KMS-11 (cell line): Measurements from ENCODE around the gene MED9.

Source experiments
- H2AFZ ChIP-seq: fragments of 200-600 bp; sonication (generic); 2 replicates; pipeline ENCODE4 v1.6.1; 2016; ENCODE audit warnings: antibody characterized with exemption, mixed run types, low read depth
- H3K27ac ChIP-seq: fragments of 200-600 bp; sonication (generic); 2 replicates; pipeline ENCODE4 v1.6.1; 2016; ENCODE audit warnings: mild to moderate bottlenecking, mixed run types
- H3K27me3 ChIP-seq: fragments of 200-600 bp; sonication (generic); 2 replicates; pipeline ENCODE4 v1.6.1; 2017; ENCODE audit warnings: mild to moderate bottlenecking, low read depth, mixed run types, moderate library complexity; ENCODE audit not compliant: insufficient read depth
- H3K36me3 ChIP-seq: fragments of 200-600 bp; sonication (generic); 2 replicates; pipeline ENCODE4 v1.6.1; 2017; ENCODE audit warnings: mild to moderate bottlenecking, mixed run types; ENCODE audit not compliant: insufficient read depth
- H3K4me1 ChIP-seq: fragments of 200-600 bp; sonication (generic); 2 replicates; pipeline ENCODE4 v1.6.1; 2016; ENCODE audit warnings: mild to moderate bottlenecking, low read depth, mixed run types; ENCODE audit not compliant: poor library complexity, severe bottlenecking
- H3K4me2 ChIP-seq: fragments of 200-600 bp; sonication (generic); 2 replicates; pipeline ENCODE4 v1.7.0; 2016; ENCODE audit warnings: mild to moderate bottlenecking, mixed run types
- H3K4me3 ChIP-seq: fragments of 200-600 bp; sonication (generic); IDR thresholded peaks from 2 replicates; pipeline ENCODE4 v1.6.1; 2017; ENCODE audit warnings: low read depth, low read length, mixed read lengths; ENCODE audit not compliant: insufficient read depth
- H3K79me2 ChIP-seq: fragments of 200-600 bp; sonication (generic); 2 replicates; pipeline ENCODE4 v1.6.1; 2016; ENCODE audit warnings: low read depth, mixed run types; ENCODE audit not compliant: insufficient read depth
- H3K9ac ChIP-seq: fragments of 200-600 bp; sonication (generic); 2 replicates; pipeline ENCODE4 v1.6.1; 2016; ENCODE audit warnings: mild to moderate bottlenecking, mixed run types
- H4K20me1 ChIP-seq: fragments of 200-600 bp; sonication (generic); 2 replicates; pipeline ENCODE4 v1.6.1; 2016; ENCODE audit warnings: mild to moderate bottlenecking, mixed run types; ENCODE audit not compliant: insufficient read depth
- TF ChIP-seq, protein P1 (sequence below): fragments of 200-600 bp; sonication (generic); conservative IDR thresholded peaks from 2 replicates; pipeline ENCODE4 v1.6.1; 2017; ENCODE audit warnings: low read depth, mild to moderate bottlenecking, antibody characterized with exemption, low read length, moderate library complexity, mixed read lengths

The MED9 gene

DNA sequence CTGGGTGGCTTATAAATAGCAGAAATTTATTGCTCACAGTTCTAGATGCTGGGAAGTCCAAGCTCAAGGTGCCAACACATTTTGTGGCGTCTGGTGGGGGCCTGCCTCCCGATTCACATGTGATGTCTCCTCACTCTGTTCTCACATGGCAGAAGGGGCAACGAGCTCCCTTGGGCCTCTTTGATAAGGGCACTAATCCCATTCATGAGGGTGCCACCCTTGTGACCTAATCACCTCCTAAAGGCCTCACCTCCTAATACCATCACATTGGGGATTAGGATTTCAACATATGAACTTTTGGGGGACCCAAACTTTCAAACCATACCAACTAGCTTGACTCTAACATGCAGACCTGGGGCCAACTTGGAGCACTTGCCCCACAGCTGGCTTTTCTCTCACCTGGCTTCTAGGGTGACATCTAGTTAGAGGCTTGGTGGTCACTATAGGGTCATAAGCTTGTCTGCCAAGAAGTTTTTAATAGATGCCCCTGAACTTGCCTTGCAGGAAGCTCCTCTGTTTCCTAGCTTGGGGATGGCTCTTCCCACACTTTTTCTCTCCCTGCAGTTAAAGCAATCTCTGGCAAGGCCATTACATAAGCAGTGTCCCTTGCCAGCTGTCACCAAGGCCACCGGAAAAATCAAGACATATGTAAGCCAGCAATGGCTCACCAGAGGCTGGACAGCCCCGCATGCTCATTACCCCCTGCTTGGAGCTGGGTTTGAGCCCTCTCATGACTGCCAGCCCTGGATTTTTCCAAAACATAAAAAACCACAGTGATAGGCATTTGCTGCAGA lies 8.4 kb upstream of the MED9 start:
- Histone ChIP-seq H3K4me3 (no peak overlapping the region), H3K4me1 (no peaks in the 10 kb centered on the region), H3K27me3 (no peaks in the 10 kb centered on the region), H3K36me3 (no peaks in the 10 kb centered on the region), H3K9ac (no peak overlapping the region), H4K20me1 (no peaks in the 10 kb centered on the region), H3K27ac (no peak overlapping the region), H3K79me2 (no peaks in the 10 kb centered on the region), H3K4me2 (no peak overlapping the region), H2AFZ (no peak overlapping the region)
- TF ChIP-seq, protein P1, sequence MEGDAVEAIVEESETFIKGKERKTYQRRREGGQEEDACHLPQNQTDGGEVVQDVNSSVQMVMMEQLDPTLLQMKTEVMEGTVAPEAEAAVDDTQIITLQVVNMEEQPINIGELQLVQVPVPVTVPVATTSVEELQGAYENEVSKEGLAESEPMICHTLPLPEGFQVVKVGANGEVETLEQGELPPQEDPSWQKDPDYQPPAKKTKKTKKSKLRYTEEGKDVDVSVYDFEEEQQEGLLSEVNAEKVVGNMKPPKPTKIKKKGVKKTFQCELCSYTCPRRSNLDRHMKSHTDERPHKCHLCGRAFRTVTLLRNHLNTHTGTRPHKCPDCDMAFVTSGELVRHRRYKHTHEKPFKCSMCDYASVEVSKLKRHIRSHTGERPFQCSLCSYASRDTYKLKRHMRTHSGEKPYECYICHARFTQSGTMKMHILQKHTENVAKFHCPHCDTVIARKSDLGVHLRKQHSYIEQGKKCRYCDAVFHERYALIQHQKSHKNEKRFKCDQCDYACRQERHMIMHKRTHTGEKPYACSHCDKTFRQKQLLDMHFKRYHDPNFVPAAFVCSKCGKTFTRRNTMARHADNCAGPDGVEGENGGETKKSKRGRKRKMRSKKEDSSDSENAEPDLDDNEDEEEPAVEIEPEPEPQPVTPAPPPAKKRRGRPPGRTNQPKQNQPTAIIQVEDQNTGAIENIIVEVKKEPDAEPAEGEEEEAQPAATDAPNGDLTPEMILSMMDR, result no peak

DNA sequence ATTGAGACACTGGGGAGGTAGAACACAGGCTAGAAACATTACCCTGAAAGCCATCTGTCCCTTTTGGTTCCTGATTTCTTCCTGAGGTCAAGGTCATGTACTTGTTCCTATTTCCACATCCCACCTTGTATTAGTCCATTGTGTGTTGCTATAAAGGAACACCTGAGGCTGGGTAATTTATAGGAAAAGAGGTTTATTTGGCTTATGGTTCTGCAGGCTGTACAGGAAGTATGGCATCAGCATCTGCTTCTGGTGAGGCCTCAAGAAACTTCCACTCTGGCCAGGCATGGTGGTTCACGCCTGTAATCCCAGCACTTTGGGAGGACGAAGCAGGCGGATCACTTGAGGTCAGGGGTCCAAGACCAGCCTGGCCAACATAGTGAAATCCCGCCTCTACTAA lies 7.4 kb upstream of the MED9 start:
- Histone ChIP-seq H3K27ac (no peak overlapping the region), H3K4me2 (no peak overlapping the region), H4K20me1 (no peaks in the 10 kb centered on the region), H3K79me2 (no peaks in the 10 kb centered on the region), H3K4me3 (no peak overlapping the region), H3K4me1 (no peaks in the 10 kb centered on the region), H3K27me3 (no peaks in the 10 kb centered on the region), H2AFZ (no peak overlapping the region), H3K9ac (no peak overlapping the region), H3K36me3 (no peaks in the 10 kb centered on the region)
- TF ChIP-seq, protein P1, result no peak

DNA sequence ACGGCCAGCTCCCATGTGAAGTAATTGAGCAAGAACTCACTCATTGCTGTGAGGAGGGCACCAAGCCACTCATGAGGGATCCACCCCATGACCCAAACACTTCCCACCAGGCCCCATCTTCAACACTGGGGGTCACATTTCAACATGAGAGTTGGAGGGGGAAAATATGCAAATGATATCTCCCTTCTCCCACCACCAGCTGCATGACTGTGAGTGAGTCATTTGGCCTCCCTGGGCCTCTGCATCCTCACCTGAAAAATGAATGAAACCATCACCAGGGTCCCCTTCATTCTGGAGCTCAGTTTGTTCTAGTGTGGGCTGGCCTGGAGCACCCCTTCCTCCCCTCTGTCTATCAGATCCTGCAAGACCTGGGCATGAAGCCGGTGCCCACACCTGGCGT lies 6.8 kb upstream of the MED9 start:
- H3K4me3 ChIP-seq, result no peak overlapping the region
- H3K27me3 ChIP-seq, result no peaks in the 10 kb centered on the region
- H3K4me1 ChIP-seq, result no peaks in the 10 kb centered on the region
- H3K27ac ChIP-seq, result no peak overlapping the region
- TF ChIP-seq, protein P1, result no peak
- no peak overlapping the region for H3K4me2 ChIP-seq
- H4K20me1 ChIP-seq, result no peaks in the 10 kb centered on the region
- H3K79me2 ChIP-seq, result no peaks in the 10 kb centered on the region
- no peak overlapping the region for H3K9ac ChIP-seq
- no peaks in the 10 kb centered on the region for H3K36me3 ChIP-seq
- H2AFZ ChIP-seq, result no peak overlapping the region

DNA sequence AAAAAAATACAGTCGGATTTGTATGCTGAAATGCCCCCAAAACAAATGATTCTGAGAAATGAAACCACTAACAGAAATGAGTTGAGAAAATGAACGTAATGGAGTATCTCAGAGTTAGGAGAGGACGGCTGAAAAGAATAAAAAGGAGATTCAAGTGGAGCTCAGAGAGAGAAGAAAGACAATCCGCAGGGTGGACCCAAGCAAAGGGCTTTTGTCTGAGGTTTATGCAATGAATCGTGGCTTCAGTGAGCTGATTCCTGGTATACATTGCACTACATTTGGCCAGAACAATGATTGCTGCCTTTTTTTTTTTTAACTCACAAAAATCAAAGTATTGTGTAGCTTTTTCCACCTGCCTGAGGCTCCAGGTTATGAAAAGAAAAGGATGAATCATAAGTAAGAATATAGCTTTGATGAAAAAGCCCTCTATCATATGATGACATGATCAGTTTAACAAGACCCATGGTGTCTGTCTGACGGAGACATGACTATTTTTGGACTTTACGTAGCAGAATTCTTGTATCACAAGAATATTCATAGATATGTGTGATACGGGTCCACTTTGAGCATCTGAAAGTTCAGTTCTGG lies 4.4 kb upstream of the MED9 start:
- Histone ChIP-seq H3K9ac (no peak overlapping the region), H3K4me3 (no peak overlapping the region), H3K36me3 (no peaks in the 10 kb centered on the region), H2AFZ (no peak overlapping the region), H3K4me2 (no peak overlapping the region), H3K79me2 (peaks cover 5% of the 10 kb centered on the region; the same call in 1 of the 2 replicates), H3K27me3 (no peaks in the 10 kb centered on the region), H3K4me1 (peaks cover 4% of the 10 kb centered on the region), H4K20me1 (no peaks in the 10 kb centered on the region), H3K27ac (no peak overlapping the region)
- TF ChIP-seq, protein P1, result no peak
